Heart left ventricle (tissue), 16 donors: Measurements from ENCODE around the gene FOXK1. TPM values are rescaled to one million over a fixed set of nuclear protein-coding genes. Genes with fewer than 3 reads are reported as not detected.

Source experiments
- ATAC-seq, 4 donors: fragments of 200-7000 bp; cut with Tn5 transposase; one replicate each; pipeline ENCODE4 v1.9.1; 2020 to 2022; ENCODE audit warnings: moderate library complexity in 4 of 4, mild to moderate bottlenecking in 3 of 4, moderate number of reproducible peaks in 1 of 4
- DNase-seq, 5 donors: peaks; one replicate each; pipeline ENCODE4 v3.0.0-alpha.2; 2020
- H3K27ac ChIP-seq, 12 donors: fragments of 200-600 bp; sonication (generic) in 4 of 12; one replicate each; pipeline versions ENCODE4 v1.5.0 to v1.8.0; 2016 to 2022; ENCODE audit warnings: mild to moderate bottlenecking in 2 of 12
- H3K27me3 ChIP-seq, 9 donors: fragments of 200-600 bp; sonication (generic) in 2 of 9; one replicate each; pipeline versions ENCODE4 v1.5.1 to v1.8.0; 2016 to 2022; ENCODE audit warnings: mild to moderate bottlenecking in 3 of 9
- H3K36me3 ChIP-seq, 9 donors: fragments of 200-600 bp; sonication (generic) in 2 of 9; one replicate each; pipeline versions ENCODE4 v1.5.0 to v1.8.0; 2018 to 2022; ENCODE audit warnings: mild to moderate bottlenecking in 2 of 9
- H3K4me1 ChIP-seq, 12 donors: fragments of 200-600 bp; sonication (generic) in 4 of 12; one replicate each; pipeline versions ENCODE4 v1.5.0 to v1.8.0; 2016 to 2022; ENCODE audit warnings: mild to moderate bottlenecking in 3 of 12
- H3K4me3 ChIP-seq, 12 donors: fragments of 200-600 bp; sonication (generic) in 4 of 12; one replicate each; pipeline versions ENCODE4 v1.5.0 to v1.8.0; 2017 to 2022; ENCODE audit warnings: mild to moderate bottlenecking in 9 of 12, moderate library complexity in 4 of 12
- H3K9me3 ChIP-seq, 12 donors: fragments of 200-600 bp; sonication (generic) in 4 of 12; one replicate each; pipeline versions ENCODE4 v1.5.0 to v1.8.0; 2016 to 2022; ENCODE audit warnings: mild to moderate bottlenecking in 1 of 12
- CTCF ChIP-seq, 12 donors: fragments of 200-600 bp; sonication (generic) in 4 of 12; IDR thresholded peaks; one replicate each; pipeline versions ENCODE4 v1.5.0 to v1.8.0; 2018 to 2022; ENCODE audit warnings: antibody characterized with exemption in 12 of 12, mild to moderate bottlenecking in 5 of 12
- POLR2A ChIP-seq, 2 donors: fragments of 450-650 bp; IDR thresholded peaks; one replicate each; pipeline ENCODE4 v1.6.1; 2017; ENCODE audit warnings: antibody characterized with exemption in 2 of 2, mild to moderate bottlenecking in 2 of 2, moderate library complexity in 2 of 2
- WGBS, 4 donors: extraction: QIAGEN DNeasy Blood & Tissue Kit in 2 of 4; methylation state at CpG; one replicate each; pipeline versions ENCODE4 v1.1.5 to v1.1.7; 2013 to 2018; 5-methylcytosine and 5-hydroxymethylcytosine counted together
- intact Hi-C, 10 donors: fragments of 100-400 bp; cut with DNase I; formaldehyde crosslinking; loops; one replicate each; pipeline versions ENCODE4 v1.11.1 to v1.14.2; 2022
- polyA plus RNA-seq, 2 donors: library from polyadenylated mRNA; stranded (reverse); fragments of 200-250 nt; gene quantifications; one replicate each; pipeline ENCODE4 v1.2.3, GENCODE V29; 2013
- total RNA-seq, 9 donors: library from RNA; depleted of rRNA in 2 of 9; stranded (reverse); fragments of >200 nt in 2 of 9; fragmentation: NEBNext Ultra II Directional in 3 of 9; extraction: Animal tissue kit (Norgen Biotek cat#: 25700) in 3 of 9; gene quantifications; one replicate each; pipeline versions ENCODE4 v1.1.0 to v1.2.4, GENCODE V29; 2016 to 2023
- donor health status: ischemic (EF 13 %, LVEDD 7.1; RV severe dilation, severe dysfunction).
- donor health status: healthy with polysubstance abuse.
- donor health status: DM: no; HTN: yes; CAD: no.
- donor health status: DM: no; HTN: no; CAD: no.
- donor health status: ischemic (EF 25% LVEDD 6.9; RV normal size, moderate dysfunction).
- donor health status: ischemic (EF 25% LVEDD 5.7; RV mildly dilated, moderate dysfunction).
- donor health status: healthy.
- donor health status: DM: yes; HTN: yes; CAD: no.
- donor health status: ischemic (EF 35%, LVEDD 5.7; RV mildly dilated, moderate dysfunction).
- donor health status: nonischemic (EF 11% LVEDD 7.7; RV severe dilation, severe dysfunction).
- donor health status: DM: yes; HTN: yes; CAD: no.
- donor health status: PGD.
- donor health status: ischemic (EF 29% LVEDD 5.4; RV normal size, mild dysfunction).
- donor health status: nonischemic (EF 23%, LVEDD 6.1; RV moderate dilation, normal function).

FOXK1 gene
- total and polyA plus RNA-seq, 11 donors, result 9.3 to 43.7 (median 19.8) TPM

GRCh38 chr7:4814433-4814832 is 132.3 kb downstream of the FOXK1 start:
- ATAC-seq (no peak), DNase-seq (no peak)
- 79 to 83% (median 81%) methylated on average over 14 of the region's 14 CpGs for WGBS, 4 donors
- H3K9me3 ChIP-seq, result peaks cover 0 to 4% (median 0%) of the 10 kb centered on the region in 12 donors
- intact Hi-C loops, result no loop called here
- TF ChIP-seq CTCF (IDR thresholded peaks at IDR 0.05) (no peak), POLR2A (IDR thresholded peaks at IDR 0.05) (no peak)
- peaks cover 0 to 7% (median 0%) of the 10 kb centered on the region in 9 donors for H3K27me3 ChIP-seq
- no peak overlapping the region for H3K4me3 ChIP-seq
- peaks cover 0 to 25% (median 0%) of the 10 kb centered on the region in 9 donors for H3K36me3 ChIP-seq
- peaks cover 0 to 16% (median 0%) of the 10 kb centered on the region in 12 donors for H3K4me1 ChIP-seq
- H3K27ac ChIP-seq, result no peak overlapping the region

GRCh38 chr7:4815121-4815520 is 133.0 kb downstream of the FOXK1 start:
- Histone ChIP-seq H3K27me3 (peaks cover 0 to under 1% (median 0%) of the 10 kb centered on the region in 9 donors), H3K4me3 (no peak overlapping the region), H3K4me1 (peaks cover 0 to 23% (median 3%) of the 10 kb centered on the region in 12 donors), H3K27ac (no peak overlapping the region), H3K36me3 (peaks cover 0 to 23% (median 0%) of the 10 kb centered on the region in 9 donors), H3K9me3 (peaks cover 0 to 4% (median 0%) of the 10 kb centered on the region in 12 donors)
- no peak for TF ChIP-seq POLR2A (IDR thresholded peaks at IDR 0.05)
- TF ChIP-seq CTCF (IDR thresholded peaks at IDR 0.05), result no peak
- intact Hi-C loops, result no loop called here
- no peak for ATAC-seq
- no peak for DNase-seq
- WGBS, 4 donors, result 94 to 100% (median 97%) methylated on average over 10 to 14 of the region's 14 CpGs

GRCh38 chr7:4815609-4816418 is 133.7 kb downstream of the FOXK1 start:
- WGBS, 4 donors, result 92 to 94% (median 93%) methylated on average over 29 to 38 of the region's 38 CpGs
- peaks cover 0 to 30% (median 10%) of the 10 kb centered on the region in 12 donors for H3K4me1 ChIP-seq
- ATAC-seq, result no peak
- H3K9me3 ChIP-seq, result peaks cover 0 to 4% (median 0%) of the 10 kb centered on the region in 12 donors
- intact Hi-C loops, result no loop called here
- H3K27me3 ChIP-seq, result no peaks in the 10 kb centered on the region
- H3K27ac ChIP-seq, result no peak overlapping the region
- TF ChIP-seq POLR2A (IDR thresholded peaks at IDR 0.05) (no peak), CTCF (IDR thresholded peaks at IDR 0.05) (no peak)
- H3K4me3 ChIP-seq, result no peak overlapping the region
- peaks cover 0 to 18% (median 0%) of the 10 kb centered on the region in 9 donors for H3K36me3 ChIP-seq
- DNase-seq, result no peak

GRCh38 chr7:4816419-4817080 is 134.5 kb downstream of the FOXK1 start:
- 91 to 94% (median 93%) methylated on average over 15 to 26 of the region's 26 CpGs for WGBS, 4 donors
- DNase-seq (no peak), ATAC-seq (no peak)
- no peak overlapping the region for H3K27ac ChIP-seq
- no peak overlapping the region for H3K4me3 ChIP-seq
- peaks cover 0 to 18% (median 0%) of the 10 kb centered on the region in 9 donors for H3K36me3 ChIP-seq
- no peaks in the 10 kb centered on the region for H3K27me3 ChIP-seq
- peaks cover 0 to 4% (median 0%) of the 10 kb centered on the region in 12 donors for H3K9me3 ChIP-seq
- intact Hi-C loops, result no loop called here
- TF ChIP-seq CTCF (IDR thresholded peaks at IDR 0.05) (no peak), POLR2A (IDR thresholded peaks at IDR 0.05) (no peak)
- peaks cover 0 to 37% (median 15%) of the 10 kb centered on the region in 12 donors for H3K4me1 ChIP-seq
